Hepatocyte (in vitro differentiated cells): ENCODE results near the gene LMLN. TPM values are rescaled to one million over a fixed set of nuclear protein-coding genes. Genes with fewer than 3 reads are reported as not detected.

Experiments used
- DNase-seq: peaks from one replicate; pipeline ENCODE4 v3.0.0-alpha.2; 2016; ENCODE audit warnings: low spot score
- H2AFZ ChIP-seq: fragments of 200-600 bp; sonication (generic); 2 replicates; pipeline ENCODE4 v1.6.0; 2016; ENCODE audit warnings: antibody characterized with exemption, mild to moderate bottlenecking
- H3K27ac ChIP-seq: fragments of 200-600 bp; sonication (generic); 2 replicates; pipeline ENCODE4 v1.5.1; 2016; ENCODE audit warnings: mild to moderate bottlenecking
- H3K27me3 ChIP-seq: fragments of 200-600 bp; sonication (generic); 2 replicates; pipeline ENCODE4 v1.6.1; 2016
- H3K36me3 ChIP-seq: fragments of 200-600 bp; sonication (generic); replicated peaks from 2 replicates; pipeline ENCODE4 v1.5.1; 2016; ENCODE audit warnings: low read depth; ENCODE audit not compliant: insufficient read depth
- H3K4me1 ChIP-seq: fragments of 200-600 bp; sonication (generic); 2 replicates; pipeline ENCODE4 v1.5.1; 2016; ENCODE audit warnings: mild to moderate bottlenecking, moderate library complexity; ENCODE audit not compliant: insufficient read depth
- H3K4me2 ChIP-seq: fragments of 200-600 bp; sonication (generic); 2 replicates; pipeline ENCODE4 v1.6.0; 2016
- H3K4me3 ChIP-seq: fragments of 200-600 bp; sonication (generic); 2 replicates; pipeline ENCODE4 v1.5.1; 2016; ENCODE audit warnings: mild to moderate bottlenecking
- H3K79me2 ChIP-seq: fragments of 200-600 bp; sonication (generic); 2 replicates; pipeline ENCODE4 v1.6.0; 2017; ENCODE audit warnings: mild to moderate bottlenecking
- H3K9me2 ChIP-seq: fragments of 200-600 bp; sonication (generic); replicated peaks from 2 replicates; pipeline ENCODE4 v1.6.0; 2017; ENCODE audit warnings: mild to moderate bottlenecking; ENCODE audit not compliant: insufficient read depth
- H3K9me3 ChIP-seq: fragments of 200-600 bp; sonication (generic); 2 replicates; pipeline ENCODE4 v1.5.1; 2016; ENCODE audit warnings: low read depth, mild to moderate bottlenecking
- H4K20me1 ChIP-seq: fragments of 200-600 bp; sonication (generic); 2 replicates; pipeline ENCODE4 v1.6.0; 2016; ENCODE audit warnings: mild to moderate bottlenecking; ENCODE audit not compliant: insufficient read depth, poor library complexity, severe bottlenecking
- EZH2 ChIP-seq: fragments of 200-600 bp; sonication (generic); IDR thresholded peaks from 2 replicates; pipeline ENCODE4 v1.6.1; 2016; ENCODE audit warnings: antibody characterized with exemption, mild to moderate bottlenecking, borderline replicate concordance
- EZH2phosphoT487 ChIP-seq: fragments of 200-600 bp; sonication (generic); IDR thresholded peaks from one replicate; pipeline ENCODE4 v1.6.1; 2018; ENCODE audit warnings: antibody characterized with exemption, mild to moderate bottlenecking, low read depth, moderate library complexity; ENCODE audit not compliant: unreplicated experiment, severe bottlenecking
- WGBS: methylation state at CpG from one replicate; pipeline ENCODE4 v1.1.6; 2016; ENCODE audit warnings: low lambda C conversion rate; ENCODE audit errors: missing lambda C conversion rate; 5-methylcytosine and 5-hydroxymethylcytosine counted together
- polyA plus RNA-seq: library from polyadenylated mRNA; unstranded; fragments of >200 nt; fragmentation: Nextera tagmentation; extraction: Ambion mirVana; gene quantifications from 2 replicates; pipeline ENCODE4 v1.2.1, GENCODE V29; 2016
- total RNA-seq: library from RNA; depleted of rRNA; stranded (reverse); fragments of >200 nt; gene quantifications from 2 replicates; pipeline ENCODE4 v1.2.3, GENCODE V29; 2014
- TF ChIP-seq, protein P1 (sequence below): fragments of 200-600 bp; sonication (generic); IDR thresholded peaks from 2 replicates; pipeline ENCODE4 v1.5.1; 2016; ENCODE audit warnings: antibody characterized with exemption, mild to moderate bottlenecking; ENCODE audit not compliant: poor library complexity

The LMLN gene
- total and polyA plus RNA-seq, 2 experiments from 2014 or later, result 1.4 to 2.6 TPM

GRCh38 chr3:198043119-198043518 is 83.1 kb downstream of the LMLN start:
- H3K4me2 ChIP-seq, result no peak overlapping the region
- H3K27ac ChIP-seq, result no peak overlapping the region
- TF ChIP-seq EZH2phosphoT487, result no peak
- TF ChIP-seq, protein P1, sequence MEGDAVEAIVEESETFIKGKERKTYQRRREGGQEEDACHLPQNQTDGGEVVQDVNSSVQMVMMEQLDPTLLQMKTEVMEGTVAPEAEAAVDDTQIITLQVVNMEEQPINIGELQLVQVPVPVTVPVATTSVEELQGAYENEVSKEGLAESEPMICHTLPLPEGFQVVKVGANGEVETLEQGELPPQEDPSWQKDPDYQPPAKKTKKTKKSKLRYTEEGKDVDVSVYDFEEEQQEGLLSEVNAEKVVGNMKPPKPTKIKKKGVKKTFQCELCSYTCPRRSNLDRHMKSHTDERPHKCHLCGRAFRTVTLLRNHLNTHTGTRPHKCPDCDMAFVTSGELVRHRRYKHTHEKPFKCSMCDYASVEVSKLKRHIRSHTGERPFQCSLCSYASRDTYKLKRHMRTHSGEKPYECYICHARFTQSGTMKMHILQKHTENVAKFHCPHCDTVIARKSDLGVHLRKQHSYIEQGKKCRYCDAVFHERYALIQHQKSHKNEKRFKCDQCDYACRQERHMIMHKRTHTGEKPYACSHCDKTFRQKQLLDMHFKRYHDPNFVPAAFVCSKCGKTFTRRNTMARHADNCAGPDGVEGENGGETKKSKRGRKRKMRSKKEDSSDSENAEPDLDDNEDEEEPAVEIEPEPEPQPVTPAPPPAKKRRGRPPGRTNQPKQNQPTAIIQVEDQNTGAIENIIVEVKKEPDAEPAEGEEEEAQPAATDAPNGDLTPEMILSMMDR, result no peak
- TF ChIP-seq EZH2, result no peak
- H3K9me2 ChIP-seq, result no peaks in the 10 kb centered on the region
- WGBS, result 88% methylated on average over 9 of the region's 9 CpGs
- no peaks in the 10 kb centered on the region for H3K27me3 ChIP-seq
- H3K4me1 ChIP-seq, result no peaks in the 10 kb centered on the region
- H3K36me3 ChIP-seq, result no peaks in the 10 kb centered on the region
- no peak for DNase-seq
- H3K79me2 ChIP-seq, result no peaks in the 10 kb centered on the region
- H2AFZ ChIP-seq, result no peak overlapping the region
- no peak overlapping the region for H3K4me3 ChIP-seq
- no peaks in the 10 kb centered on the region for H4K20me1 ChIP-seq
- H3K9me3 ChIP-seq, result no peaks in the 10 kb centered on the region

DNA sequence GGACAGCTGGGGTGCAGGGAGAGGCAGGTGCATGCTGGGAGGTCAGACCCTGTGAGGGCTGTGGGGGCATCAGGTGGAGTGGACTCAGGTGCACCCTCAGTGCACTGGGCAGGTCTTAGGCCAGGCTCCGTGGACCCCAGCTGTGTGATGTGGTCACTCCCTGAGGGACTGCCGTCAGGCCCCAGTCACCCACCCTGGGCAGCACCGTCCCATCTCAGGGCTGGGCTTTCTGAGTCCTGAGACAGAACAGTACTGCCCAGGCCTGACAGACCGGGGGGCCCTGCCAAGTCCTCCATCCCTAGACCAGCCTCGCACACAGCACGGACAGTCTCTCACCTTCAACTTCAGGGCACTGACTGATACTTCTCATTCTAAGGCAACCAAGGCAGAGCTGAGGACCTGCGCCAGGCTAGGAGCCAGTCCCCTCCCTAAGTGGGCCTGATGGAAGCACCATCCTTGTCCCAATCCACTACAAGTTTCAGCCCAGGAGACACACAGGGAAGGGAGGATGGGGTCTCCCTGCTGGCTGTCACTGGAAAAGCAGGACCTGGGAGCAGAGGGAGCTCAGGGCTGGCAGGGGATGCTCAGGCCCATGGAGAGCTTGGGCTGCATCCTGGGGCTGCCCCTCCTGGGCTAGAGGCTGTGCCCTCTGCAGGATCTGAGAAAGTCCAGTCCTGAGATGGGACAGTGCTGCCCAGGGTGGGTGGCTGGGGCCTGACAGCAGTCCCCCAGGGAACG is 86.3 kb downstream of the LMLN start:
- Histone ChIP-seq H3K36me3 (no peaks in the 10 kb centered on the region), H3K4me2 (no peak overlapping the region), H3K9me3 (no peaks in the 10 kb centered on the region), H3K9me2 (no peaks in the 10 kb centered on the region), H2AFZ (no peak overlapping the region), H3K27ac (no peak overlapping the region), H4K20me1 (no peaks in the 10 kb centered on the region), H3K4me3 (no peak overlapping the region), H3K4me1 (no peaks in the 10 kb centered on the region), H3K27me3 (no peaks in the 10 kb centered on the region), H3K79me2 (no peaks in the 10 kb centered on the region)
- 91% methylated on average over 7 of the region's 8 CpGs for WGBS
- DNase-seq, result no peak
- TF ChIP-seq EZH2phosphoT487, result no peak
- TF ChIP-seq, protein P1, result no peak
- no peak for TF ChIP-seq EZH2

DNA sequence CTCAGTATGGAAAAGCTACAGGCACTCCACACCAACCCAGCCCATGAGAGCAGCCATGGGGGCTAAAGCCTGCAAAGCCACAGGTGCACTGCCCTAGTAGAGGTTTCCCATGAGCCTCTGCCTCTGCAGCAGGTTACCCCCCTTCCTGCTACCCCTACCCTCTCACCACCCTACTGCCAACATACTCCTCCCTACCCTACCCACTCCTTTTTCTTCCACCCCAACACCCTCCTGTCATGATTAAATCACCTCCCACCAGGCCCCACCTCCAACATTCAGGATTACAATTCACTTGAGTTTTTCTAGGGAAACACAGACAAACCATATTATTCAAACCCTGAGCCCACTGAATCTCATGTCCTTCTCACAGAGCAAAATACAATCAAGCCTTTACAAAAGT is 88.4 kb downstream of the LMLN start:
- Histone ChIP-seq H3K4me3 (no peak overlapping the region), H4K20me1 (no peaks in the 10 kb centered on the region), H3K36me3 (no peaks in the 10 kb centered on the region), H2AFZ (no peak overlapping the region), H3K4me1 (no peaks in the 10 kb centered on the region), H3K79me2 (no peaks in the 10 kb centered on the region), H3K27ac (no peak overlapping the region), H3K27me3 (no peaks in the 10 kb centered on the region), H3K9me2 (no peaks in the 10 kb centered on the region), H3K4me2 (no peak overlapping the region), H3K9me3 (no peaks in the 10 kb centered on the region)
- no peak for DNase-seq
- TF ChIP-seq, protein P1, result no peak
- no peak for TF ChIP-seq EZH2phosphoT487
- TF ChIP-seq EZH2, result no peak
